Neural progenitor cell (in vitro differentiated cells): Measurements from ENCODE around the gene MED27.

Experiments
- EZH2 ChIP-seq: fragments of 200-600 bp; sonication (generic); IDR thresholded peaks from 2 replicates; pipeline ENCODE4 v1.6.1; 2017; ENCODE audit warnings: antibody characterized with exemption, mild to moderate bottlenecking, moderate library complexity
- EZH2phosphoT487 ChIP-seq: fragments of 200-600 bp; sonication (generic); IDR thresholded peaks from 2 replicates; pipeline ENCODE4 v1.6.1; 2017; ENCODE audit warnings: antibody characterized with exemption
- TF ChIP-seq, protein P1 (sequence below): fragments of 200-600 bp; sonication (generic); IDR thresholded peaks from 2 replicates; pipeline ENCODE4 v1.5.1; 2017; ENCODE audit warnings: antibody characterized with exemption, mild to moderate bottlenecking

DNA sequence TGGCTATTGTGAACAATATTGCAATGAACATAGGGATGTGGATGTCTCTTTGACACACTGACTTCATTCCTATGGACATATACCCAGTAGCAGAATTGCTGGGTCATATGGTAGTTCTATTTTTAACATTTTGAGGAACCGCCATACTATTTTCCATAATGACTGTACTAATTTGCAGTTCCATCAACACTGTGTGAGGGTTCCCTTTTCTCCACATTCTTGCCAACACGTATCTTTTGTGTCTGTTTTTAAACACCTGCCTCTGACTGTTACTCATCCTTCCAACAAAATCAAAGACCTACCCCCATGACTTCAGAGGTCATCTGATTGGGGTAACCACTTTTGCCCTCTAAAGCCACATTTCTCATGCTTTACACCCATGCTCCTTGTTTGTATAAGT is 133.5 kb downstream of the MED27 start:
- TF ChIP-seq EZH2phosphoT487 (no peak), EZH2 (no peak)
- TF ChIP-seq, protein P1, sequence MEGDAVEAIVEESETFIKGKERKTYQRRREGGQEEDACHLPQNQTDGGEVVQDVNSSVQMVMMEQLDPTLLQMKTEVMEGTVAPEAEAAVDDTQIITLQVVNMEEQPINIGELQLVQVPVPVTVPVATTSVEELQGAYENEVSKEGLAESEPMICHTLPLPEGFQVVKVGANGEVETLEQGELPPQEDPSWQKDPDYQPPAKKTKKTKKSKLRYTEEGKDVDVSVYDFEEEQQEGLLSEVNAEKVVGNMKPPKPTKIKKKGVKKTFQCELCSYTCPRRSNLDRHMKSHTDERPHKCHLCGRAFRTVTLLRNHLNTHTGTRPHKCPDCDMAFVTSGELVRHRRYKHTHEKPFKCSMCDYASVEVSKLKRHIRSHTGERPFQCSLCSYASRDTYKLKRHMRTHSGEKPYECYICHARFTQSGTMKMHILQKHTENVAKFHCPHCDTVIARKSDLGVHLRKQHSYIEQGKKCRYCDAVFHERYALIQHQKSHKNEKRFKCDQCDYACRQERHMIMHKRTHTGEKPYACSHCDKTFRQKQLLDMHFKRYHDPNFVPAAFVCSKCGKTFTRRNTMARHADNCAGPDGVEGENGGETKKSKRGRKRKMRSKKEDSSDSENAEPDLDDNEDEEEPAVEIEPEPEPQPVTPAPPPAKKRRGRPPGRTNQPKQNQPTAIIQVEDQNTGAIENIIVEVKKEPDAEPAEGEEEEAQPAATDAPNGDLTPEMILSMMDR, result no peak
